ENCODE data around the gene FBXO21. TPM values are rescaled to one million over a fixed set of nuclear protein-coding genes. Genes with fewer than 3 reads are reported as not detected.
A peak's percentile ranks its signal among the peaks of the same experiment; 100 is the strongest.
"Not testable (repeated sequence)": the region's sequence is repeated elsewhere in the genome, so short reads cannot be mapped to it uniquely, and the experiment has no call there.

The FBXO21 gene
- total and polyA plus RNA-seq, 7 experiments from 2014 or later: 30.4 to 62.9 (median 51.4) TPM

DNA sequence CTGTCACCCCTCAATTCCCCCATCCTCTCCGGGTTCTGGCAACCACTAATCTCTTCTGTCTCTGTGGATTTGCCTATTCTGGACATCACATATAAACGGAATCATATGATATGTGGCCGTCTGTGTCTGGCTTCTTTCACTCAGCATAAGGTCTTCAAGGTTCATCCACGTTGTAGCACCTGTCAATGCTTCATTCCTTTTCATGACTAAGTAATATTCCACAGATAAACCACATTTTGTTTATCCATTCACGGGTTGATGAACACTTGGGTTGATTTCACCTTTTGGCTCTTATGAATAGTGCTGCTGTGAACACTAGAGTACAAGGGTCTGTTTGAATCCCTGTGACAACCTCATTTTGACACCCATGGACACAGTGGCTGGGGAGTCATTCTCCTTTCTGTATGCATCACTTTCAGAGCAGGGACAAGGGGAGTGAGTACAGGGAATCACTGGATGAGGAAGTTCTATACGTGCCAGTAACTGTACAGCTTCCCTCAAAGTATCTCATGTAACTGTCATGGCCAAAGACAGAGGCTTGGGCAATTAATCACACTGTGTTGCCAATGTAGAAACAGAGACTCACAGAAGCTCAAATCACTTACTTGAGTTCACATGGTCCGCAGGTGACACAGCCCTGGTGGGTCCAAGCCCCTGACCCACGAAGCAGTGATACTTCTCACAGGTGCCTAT, 80.2 kb downstream of the FBXO21 start:
- DNase-seq: no peak
- peak; percentile 34 for ATAC-seq
- Mint-ChIP-seq H3K4me3 (no peak overlapping the region), H3K4me1 (peaks cover 0 to 9% (median 0%) of the 10 kb centered on the region in 7 donors), H3K27ac (no peak overlapping the region), H3K36me3 (peaks cover 0 to 5% (median 0%) of the 10 kb centered on the region in 5 donors), H3K27me3 (peaks cover 0 to 38% (median 0%) of the 10 kb centered on the region in 5 donors), H3K9me3 (no peaks in the 10 kb centered on the region)
- CTCF ChIA-PET: no interaction called here
- no peak overlapping the region for H3K27ac ChIP-seq (ENCODE audit: low read depth, low read length)
- no peaks in the 10 kb centered on the region for H3K27me3 ChIP-seq (ENCODE audit: control insufficient read depth in 2 of 2, insufficient read depth in 2 of 2, low read length in 2 of 2)
- H3K9me3 ChIP-seq (ENCODE audit: control insufficient read depth in 2 of 3, low read length in 3 of 3): no peaks in the 10 kb centered on the region
- intact Hi-C loops (cut with micrococcal nuclease): no loop called here
- no peaks in the 10 kb centered on the region for H3K4me1 ChIP-seq (ENCODE audit: control insufficient read depth in 2 of 2, insufficient read depth in 2 of 2, low read length in 2 of 2)
- no peaks in the 10 kb centered on the region for H3K36me3 ChIP-seq (ENCODE audit: control insufficient read depth in 2 of 3, insufficient read depth in 3 of 3, low read length in 3 of 3)
- H3K4me3 ChIP-seq (ENCODE audit: low read length): no peak overlapping the region
- POLR2A ChIA-PET: no interaction called here

DNA sequence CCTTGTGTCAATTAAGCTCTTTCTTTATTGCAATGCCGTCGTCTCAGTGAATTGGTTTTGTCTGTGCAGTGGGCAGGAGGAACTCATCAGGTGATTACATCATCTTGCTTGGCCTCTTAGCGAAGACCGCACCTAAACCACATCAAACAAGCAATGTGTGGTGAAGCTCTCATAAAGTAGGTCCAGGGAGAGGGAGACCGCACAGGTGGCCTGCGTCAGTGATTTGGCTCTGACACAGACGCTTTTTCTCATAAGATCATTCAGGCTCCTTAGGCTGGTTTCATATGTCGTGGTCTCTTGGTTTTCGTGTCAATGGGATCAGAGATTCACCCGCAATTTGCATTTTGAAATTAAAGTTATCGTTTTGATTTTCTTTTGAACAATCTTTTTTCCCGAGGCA, 84.4 kb downstream of the FBXO21 start:
- ChIA-PET CTCF (no interaction called here), POLR2A (no interaction called here)
- H3K27me3 ChIP-seq (ENCODE audit: control insufficient read depth in 2 of 2, insufficient read depth in 2 of 2, low read length in 2 of 2): no peaks in the 10 kb centered on the region
- no peak overlapping the region for H3K4me3 ChIP-seq (ENCODE audit: low read length)
- H3K36me3 Mint-ChIP-seq: peaks cover 0 to 5% (median 0%) of the 10 kb centered on the region in 5 donors
- H3K4me1 ChIP-seq (ENCODE audit: control insufficient read depth in 2 of 2, insufficient read depth in 2 of 2, low read length in 2 of 2): no peaks in the 10 kb centered on the region
- ATAC-seq (peak; percentile 60), DNase-seq (no peak)
- no peaks in the 10 kb centered on the region for H3K9me3 Mint-ChIP-seq
- peaks cover 0 to 9% (median 0%) of the 10 kb centered on the region in 7 donors for H3K4me1 Mint-ChIP-seq
- intact Hi-C loops (cut with micrococcal nuclease): no loop called here
- no peaks in the 10 kb centered on the region for H3K9me3 ChIP-seq (ENCODE audit: control insufficient read depth in 2 of 3, low read length in 3 of 3)
- H3K4me3 Mint-ChIP-seq: no peak overlapping the region
- H3K27me3 Mint-ChIP-seq: peaks cover 0 to 47% (median 3%) of the 10 kb centered on the region in 5 donors
- H3K36me3 ChIP-seq (ENCODE audit: control insufficient read depth in 2 of 3, insufficient read depth in 3 of 3, low read length in 3 of 3): no peaks in the 10 kb centered on the region
- no peak overlapping the region for H3K27ac Mint-ChIP-seq
- H3K27ac ChIP-seq (ENCODE audit: low read depth, low read length): no peak overlapping the region

DNA sequence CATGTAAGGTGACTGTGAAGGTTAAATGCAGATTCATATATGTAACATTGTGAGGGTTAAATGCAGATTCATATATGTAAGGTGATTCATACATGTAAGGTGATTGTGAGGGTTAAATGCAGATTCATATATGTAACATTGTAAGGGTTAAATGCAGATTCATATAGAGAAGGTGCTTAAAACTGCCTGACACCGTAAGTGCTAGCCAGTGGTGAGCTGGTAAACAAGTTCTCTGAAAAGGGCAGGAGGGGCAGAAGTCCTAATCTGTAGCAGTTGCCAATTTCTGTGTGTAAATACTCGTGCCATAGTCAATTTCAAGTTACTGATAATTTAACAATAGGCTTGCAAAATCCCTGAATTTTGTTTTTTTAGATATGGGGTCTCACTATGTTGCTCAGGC, 86.3 kb downstream of the FBXO21 start:
- H3K4me1 ChIP-seq (ENCODE audit: control insufficient read depth in 2 of 2, insufficient read depth in 2 of 2, low read length in 2 of 2); intact Hi-C loops (cut with micrococcal nuclease); H3K4me3 ChIP-seq (ENCODE audit: low read length); H3K36me3 ChIP-seq (ENCODE audit: control insufficient read depth in 2 of 3, insufficient read depth in 3 of 3, low read length in 3 of 3); CTCF ChIA-PET; H3K9me3 ChIP-seq (ENCODE audit: control insufficient read depth in 2 of 3, low read length in 3 of 3); H3K27me3 ChIP-seq (ENCODE audit: control insufficient read depth in 2 of 2, insufficient read depth in 2 of 2, low read length in 2 of 2); ATAC-seq; DNase-seq; H3K27ac Mint-ChIP-seq; POLR2A ChIA-PET; H3K27ac ChIP-seq (ENCODE audit: low read depth, low read length); H3K4me3 Mint-ChIP-seq; H3K9me3 Mint-ChIP-seq; H3K36me3 Mint-ChIP-seq: not testable (repeated sequence)
- peaks cover 0 to 14% (median 4%) of the 10 kb centered on the region in 7 donors for H3K4me1 Mint-ChIP-seq
- H3K27me3 Mint-ChIP-seq: peaks cover 0 to 47% (median 3%) of the 10 kb centered on the region in 5 donors

DNA sequence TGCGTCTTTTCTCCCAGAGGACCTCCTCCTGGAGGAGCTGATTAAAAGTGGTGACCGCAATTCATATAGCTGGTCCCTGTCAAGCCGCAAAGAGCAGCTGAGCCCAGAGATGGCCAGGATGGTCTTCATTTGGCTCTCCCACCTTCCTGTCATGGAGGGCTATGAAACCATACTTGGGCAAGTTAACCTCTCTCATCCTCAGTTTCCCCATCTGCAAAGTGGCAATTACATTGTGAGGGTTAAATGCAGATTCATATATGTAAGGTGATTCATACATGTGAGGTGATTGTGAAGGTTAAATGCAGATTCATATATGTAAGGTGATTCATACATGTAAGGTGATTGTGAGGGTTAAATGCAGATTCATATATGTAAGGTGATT, 87.5 kb downstream of the FBXO21 start:
- Mint-ChIP-seq H3K27ac (no peak overlapping the region), H3K9me3 (no peaks in the 10 kb centered on the region), H3K36me3 (no peaks in the 10 kb centered on the region), H3K4me3 (no peak overlapping the region), H3K27me3 (peaks cover 3 to 48% (median 7%) of the 10 kb centered on the region in 5 donors), H3K4me1 (peaks cover 0 to 17% (median 8%) of the 10 kb centered on the region in 7 donors)
- intact Hi-C loops (cut with micrococcal nuclease): no loop called here
- Histone ChIP-seq H3K27me3 (ENCODE audit: control insufficient read depth in 2 of 2, insufficient read depth in 2 of 2, low read length in 2 of 2) (peaks cover 0 to 8% of the 10 kb centered on the region in 2 donors), H3K4me1 (ENCODE audit: control insufficient read depth in 2 of 2, insufficient read depth in 2 of 2, low read length in 2 of 2) (peaks cover 4 to 5% of the 10 kb centered on the region in 2 donors), H3K27ac (ENCODE audit: low read depth, low read length) (no peak overlapping the region), H3K9me3 (ENCODE audit: control insufficient read depth in 2 of 3, low read length in 3 of 3) (no peaks in the 10 kb centered on the region), H3K4me3 (ENCODE audit: low read length) (no peak overlapping the region), H3K36me3 (ENCODE audit: control insufficient read depth in 2 of 3, insufficient read depth in 3 of 3, low read length in 3 of 3) (no peaks in the 10 kb centered on the region)
- POLR2A ChIA-PET: no interaction called here
- no peak for DNase-seq
- ATAC-seq: no peak
- CTCF ChIA-PET: no interaction called here

DNA sequence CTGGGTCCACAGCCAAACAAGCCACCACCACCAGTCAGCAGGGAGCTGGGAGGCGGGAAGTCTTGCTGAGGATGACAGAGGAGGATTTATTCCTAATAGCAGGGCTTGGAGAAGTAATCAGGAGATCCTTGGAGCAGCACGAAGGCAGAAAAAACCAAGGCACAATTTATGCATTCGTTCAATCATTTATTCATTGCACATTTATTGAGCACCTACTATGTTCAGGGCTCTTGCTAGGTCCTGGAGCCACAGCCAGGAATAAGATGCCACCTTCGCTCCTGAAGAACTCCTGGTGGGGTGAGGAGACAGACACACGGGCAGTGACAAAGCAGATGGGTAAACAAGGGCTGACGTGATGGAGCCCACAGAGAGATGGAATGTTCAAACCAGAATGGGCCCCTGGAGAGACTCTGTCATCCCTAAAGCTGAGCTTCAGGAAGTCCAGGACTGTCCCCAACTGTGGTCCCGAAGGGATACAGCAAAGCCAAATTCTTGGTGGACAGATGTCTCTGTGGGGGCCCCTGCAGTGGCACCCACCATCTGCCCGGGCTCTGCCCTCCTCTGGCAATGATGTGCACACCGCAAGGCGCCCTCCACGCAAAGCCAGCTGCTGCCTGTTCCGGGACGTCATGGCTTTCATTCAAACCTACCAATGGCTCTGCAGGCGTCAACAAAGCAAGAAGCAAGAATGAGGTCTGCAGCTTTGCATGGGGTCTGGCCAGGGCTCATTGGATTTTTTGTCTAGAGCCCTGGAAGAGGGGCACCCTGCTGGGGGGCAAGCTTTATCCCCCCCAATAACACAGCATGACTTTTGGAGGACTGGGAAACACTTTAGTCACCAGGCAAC, 88.1 kb downstream of the FBXO21 start:
- intact Hi-C loops (cut with micrococcal nuclease): no loop called here
- ATAC-seq (no peak), DNase-seq (no peak)
- no peaks in the 10 kb centered on the region for H3K36me3 Mint-ChIP-seq
- Histone ChIP-seq H3K36me3 (ENCODE audit: control insufficient read depth in 2 of 3, insufficient read depth in 3 of 3, low read length in 3 of 3) (no peaks in the 10 kb centered on the region), H3K9me3 (ENCODE audit: control insufficient read depth in 2 of 3, low read length in 3 of 3) (no peaks in the 10 kb centered on the region), H3K4me1 (ENCODE audit: control insufficient read depth in 2 of 2, insufficient read depth in 2 of 2, low read length in 2 of 2) (peaks cover 4 to 5% of the 10 kb centered on the region in 2 donors), H3K27ac (ENCODE audit: low read depth, low read length) (no peak overlapping the region), H3K4me3 (ENCODE audit: low read length) (no peak overlapping the region), H3K27me3 (ENCODE audit: control insufficient read depth in 2 of 2, insufficient read depth in 2 of 2, low read length in 2 of 2) (peaks cover 0 to 10% of the 10 kb centered on the region in 2 donors)
- H3K27me3 Mint-ChIP-seq: peaks cover 8 to 47% (median 12%) of the 10 kb centered on the region in 5 donors
- peaks cover 0 to 23% (median 10%) of the 10 kb centered on the region in 7 donors for H3K4me1 Mint-ChIP-seq
- ChIA-PET CTCF (no interaction called here), POLR2A (no interaction called here)
- no peak overlapping the region for H3K27ac Mint-ChIP-seq
- H3K9me3 Mint-ChIP-seq: no peaks in the 10 kb centered on the region
- H3K4me3 Mint-ChIP-seq: peak overlapping the region in 1 of 10 donors; percentile 41

DNA sequence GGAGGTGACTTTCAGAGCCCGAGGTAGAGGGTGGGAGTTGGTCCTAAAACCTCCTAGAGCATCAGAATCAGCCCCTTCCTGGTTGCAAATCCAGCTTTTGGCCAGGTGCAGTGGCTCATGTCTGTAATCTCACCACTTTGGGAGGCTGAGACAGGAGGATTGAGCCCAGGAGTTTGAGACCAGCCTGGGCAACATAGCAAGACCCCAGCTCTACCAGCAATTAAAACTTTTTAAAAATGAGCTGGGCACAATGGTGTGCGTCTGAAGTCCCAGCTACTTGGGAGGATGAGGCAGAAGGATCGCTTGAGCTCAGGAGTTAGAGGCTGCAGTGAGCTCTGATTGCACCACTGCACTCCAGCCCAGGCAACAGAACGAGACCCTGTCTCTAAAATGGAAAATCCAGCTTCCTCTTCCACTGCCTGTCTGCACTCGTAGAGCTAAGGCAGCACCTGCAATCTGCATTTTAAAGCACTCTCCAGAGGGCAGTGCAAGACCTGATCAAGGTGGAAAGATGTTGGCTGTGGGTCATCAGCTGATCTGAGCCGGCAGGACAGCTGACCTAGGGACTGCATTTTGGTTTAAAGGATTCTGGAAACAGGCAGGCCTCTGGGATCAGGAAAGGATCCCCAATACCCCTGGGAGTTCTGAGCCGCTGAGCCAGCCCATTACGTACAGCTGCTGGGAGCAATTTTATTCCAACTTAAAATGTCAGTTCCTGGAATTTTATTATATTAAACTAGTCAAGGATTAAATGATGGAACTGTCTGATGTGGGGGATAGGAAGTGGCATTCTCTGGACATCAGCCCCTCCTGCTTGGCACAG, 89.2 kb downstream of the FBXO21 start:
- peaks cover 16 to 47% (median 18%) of the 10 kb centered on the region in 5 donors for H3K27me3 Mint-ChIP-seq
- peaks cover 0 to 10% of the 10 kb centered on the region in 2 donors for H3K27me3 ChIP-seq (ENCODE audit: control insufficient read depth in 2 of 2, insufficient read depth in 2 of 2, low read length in 2 of 2)
- no peak overlapping the region for H3K4me3 ChIP-seq (ENCODE audit: low read length)
- peaks cover 0 to 1% (median 0%) of the 10 kb centered on the region in 5 donors for H3K36me3 Mint-ChIP-seq
- no peaks in the 10 kb centered on the region for H3K36me3 ChIP-seq (ENCODE audit: control insufficient read depth in 2 of 3, insufficient read depth in 3 of 3, low read length in 3 of 3)
- no peak overlapping the region for H3K27ac Mint-ChIP-seq
- H3K9me3 ChIP-seq (ENCODE audit: control insufficient read depth in 2 of 3, low read length in 3 of 3): no peaks in the 10 kb centered on the region
- H3K4me3 Mint-ChIP-seq: peak overlapping the region in 3 of 10 donors; percentile 71 to 82 (median 77)
- CTCF ChIA-PET: no interaction called here
- H3K4me1 Mint-ChIP-seq: peaks cover 0 to 30% (median 13%) of the 10 kb centered on the region in 7 donors
- DNase-seq: no peak
- intact Hi-C loops (cut with micrococcal nuclease): no loop called here
- no peak for ATAC-seq
- H3K4me1 ChIP-seq (ENCODE audit: control insufficient read depth in 2 of 2, insufficient read depth in 2 of 2, low read length in 2 of 2): peaks cover 4 to 5% of the 10 kb centered on the region in 2 donors
- POLR2A ChIA-PET: no interaction called here
- H3K27ac ChIP-seq (ENCODE audit: low read depth, low read length): no peak overlapping the region
- H3K9me3 Mint-ChIP-seq: no peaks in the 10 kb centered on the region
